ENCODE data around the gene KIF25. TPM values are rescaled to one million over a fixed set of nuclear protein-coding genes. Genes with fewer than 3 reads are reported as not detected.

KIF25 gene
- polyA plus RNA-seq, 2 donors, result 0.05 to 0.10 TPM

GRCh38 chr6:167956983-167957492 is 40.4 kb upstream of the KIF25 start:
- Histone ChIP-seq H3K4me3 (ENCODE audit: low read depth in 1 of 2, low read length in 2 of 2) (no peak overlapping the region), H3K4me1 (ENCODE audit: control insufficient read depth in 2 of 2, insufficient read depth in 2 of 2, low read length in 1 of 2) (peaks cover 0 to under 1% of the 10 kb centered on the region in 2 donors), H3K9me3 (ENCODE audit: control insufficient read depth in 2 of 2, insufficient read depth in 1 of 2, low read depth in 1 of 2, low read length in 1 of 2) (no peaks in the 10 kb centered on the region), H3K36me3 (ENCODE audit: control insufficient read depth in 2 of 2, insufficient read depth in 2 of 2, low read length in 1 of 2) (peaks cover under 1 to 10% of the 10 kb centered on the region in 2 donors), H3K27ac (ENCODE audit: low read depth in 2 of 2, low read length in 1 of 2) (no peak overlapping the region), H3K27me3 (ENCODE audit: control insufficient read depth in 1 of 2, insufficient read depth in 2 of 2, low read length in 2 of 2) (no peaks in the 10 kb centered on the region)
- 92 to 95% methylated on average over 8 of the region's 8 CpGs for WGBS, 2 donors

- H3K27me3 ChIP-seq (ENCODE audit: control insufficient read depth in 1 of 2, insufficient read depth in 2 of 2, low read length in 2 of 2), result no peaks in the 10 kb centered on the region
- H3K36me3 ChIP-seq (ENCODE audit: control insufficient read depth in 2 of 2, insufficient read depth in 2 of 2, low read length in 1 of 2), result peaks cover 0 to 9% of the 10 kb centered on the region in 2 donors
- 85 to 88% methylated on average over 6 of the region's 6 CpGs for WGBS, 2 donors
- no peak overlapping the region for H3K4me3 ChIP-seq (ENCODE audit: low read depth in 1 of 2, low read length in 2 of 2)
- H3K9me3 ChIP-seq (ENCODE audit: control insufficient read depth in 2 of 2, insufficient read depth in 1 of 2, low read depth in 1 of 2, low read length in 1 of 2), result no peaks in the 10 kb centered on the region
- H3K4me1 ChIP-seq (ENCODE audit: control insufficient read depth in 2 of 2, insufficient read depth in 2 of 2, low read length in 1 of 2), result peaks cover 0 to 4% of the 10 kb centered on the region in 2 donors
- H3K27ac ChIP-seq (ENCODE audit: low read depth in 2 of 2, low read length in 1 of 2), result no peak overlapping the region
These were observed 39.8 kb upstream of the KIF25 start for GRCh38 chr6:167957626-167958025.

- 90 to 93% methylated on average over 5 of the region's 5 CpGs for WGBS, 2 donors
- H3K36me3 ChIP-seq (ENCODE audit: control insufficient read depth in 2 of 2, insufficient read depth in 2 of 2, low read length in 1 of 2), result peaks cover under 1 to 12% of the 10 kb centered on the region in 2 donors
- H3K4me1 ChIP-seq (ENCODE audit: control insufficient read depth in 2 of 2, insufficient read depth in 2 of 2, low read length in 1 of 2), result peaks cover 0 to 4% of the 10 kb centered on the region in 2 donors
- no peak overlapping the region for H3K4me3 ChIP-seq (ENCODE audit: low read depth in 1 of 2, low read length in 2 of 2)
- H3K27ac ChIP-seq (ENCODE audit: low read depth in 2 of 2, low read length in 1 of 2), result no peak overlapping the region
- H3K9me3 ChIP-seq (ENCODE audit: control insufficient read depth in 2 of 2, insufficient read depth in 1 of 2, low read depth in 1 of 2, low read length in 1 of 2), result no peaks in the 10 kb centered on the region
- H3K27me3 ChIP-seq (ENCODE audit: control insufficient read depth in 1 of 2, insufficient read depth in 2 of 2, low read length in 2 of 2), result no peaks in the 10 kb centered on the region
These were observed 36.9 kb upstream of the KIF25 start for GRCh38 chr6:167960579-167960978.

- H3K4me1 ChIP-seq (ENCODE audit: control insufficient read depth in 2 of 2, insufficient read depth in 2 of 2, low read length in 1 of 2), result peaks cover 0 to 4% of the 10 kb centered on the region in 2 donors
- H3K4me3 ChIP-seq (ENCODE audit: low read depth in 1 of 2, low read length in 2 of 2), result no peak overlapping the region
- H3K9me3 ChIP-seq (ENCODE audit: control insufficient read depth in 2 of 2, insufficient read depth in 1 of 2, low read depth in 1 of 2, low read length in 1 of 2), result no peaks in the 10 kb centered on the region
- 65 to 72% methylated on average over 5 of the region's 5 CpGs for WGBS, 2 donors
- H3K27me3 ChIP-seq (ENCODE audit: control insufficient read depth in 1 of 2, insufficient read depth in 2 of 2, low read length in 2 of 2), result no peaks in the 10 kb centered on the region
- peaks cover 2 to 12% of the 10 kb centered on the region in 2 donors for H3K36me3 ChIP-seq (ENCODE audit: control insufficient read depth in 2 of 2, insufficient read depth in 2 of 2, low read length in 1 of 2)
- H3K27ac ChIP-seq (ENCODE audit: low read depth in 2 of 2, low read length in 1 of 2), result no peak overlapping the region
These were observed 34.8 kb upstream of the KIF25 start for GRCh38 chr6:167962711-167963110.

- Histone ChIP-seq H3K27me3 (ENCODE audit: control insufficient read depth in 1 of 2, insufficient read depth in 2 of 2, low read length in 2 of 2) (no peaks in the 10 kb centered on the region), H3K27ac (ENCODE audit: low read depth in 2 of 2, low read length in 1 of 2) (no peak overlapping the region), H3K9me3 (ENCODE audit: control insufficient read depth in 2 of 2, insufficient read depth in 1 of 2, low read depth in 1 of 2, low read length in 1 of 2) (no peaks in the 10 kb centered on the region), H3K36me3 (ENCODE audit: control insufficient read depth in 2 of 2, insufficient read depth in 2 of 2, low read length in 1 of 2) (peaks cover 2 to 13% of the 10 kb centered on the region in 2 donors), H3K4me1 (ENCODE audit: control insufficient read depth in 2 of 2, insufficient read depth in 2 of 2, low read length in 1 of 2) (peaks cover 0 to 4% of the 10 kb centered on the region in 2 donors), H3K4me3 (ENCODE audit: low read depth in 1 of 2, low read length in 2 of 2) (no peak overlapping the region)
- WGBS, 2 donors, result 95 to 96% methylated on average over 8 of the region's 8 CpGs
These were observed 33.8 kb upstream of the KIF25 start for GRCh38 chr6:167963589-167964057.

- Histone ChIP-seq H3K27me3 (ENCODE audit: control insufficient read depth in 1 of 2, insufficient read depth in 2 of 2, low read length in 2 of 2) (no peaks in the 10 kb centered on the region), H3K36me3 (ENCODE audit: control insufficient read depth in 2 of 2, insufficient read depth in 2 of 2, low read length in 1 of 2) (peaks cover 2 to 17% of the 10 kb centered on the region in 2 donors), H3K9me3 (ENCODE audit: control insufficient read depth in 2 of 2, insufficient read depth in 1 of 2, low read depth in 1 of 2, low read length in 1 of 2) (no peaks in the 10 kb centered on the region), H3K4me1 (ENCODE audit: control insufficient read depth in 2 of 2, insufficient read depth in 2 of 2, low read length in 1 of 2) (peaks cover 0 to 4% of the 10 kb centered on the region in 2 donors), H3K4me3 (ENCODE audit: low read depth in 1 of 2, low read length in 2 of 2) (no peak overlapping the region), H3K27ac (ENCODE audit: low read depth in 2 of 2, low read length in 1 of 2) (no peak overlapping the region)
- WGBS, 2 donors, result 85 to 88% methylated on average over 39 of the region's 39 CpGs
These were observed 31.6 kb upstream of the KIF25 start for GRCh38 chr6:167965592-167966539.

GRCh38 chr6:167966540-167966905 is 30.9 kb upstream of the KIF25 start:
- no peaks in the 10 kb centered on the region for H3K9me3 ChIP-seq (ENCODE audit: control insufficient read depth in 2 of 2, insufficient read depth in 1 of 2, low read depth in 1 of 2, low read length in 1 of 2)
- no peak overlapping the region for H3K27ac ChIP-seq (ENCODE audit: low read depth in 2 of 2, low read length in 1 of 2)
- H3K27me3 ChIP-seq (ENCODE audit: control insufficient read depth in 1 of 2, insufficient read depth in 2 of 2, low read length in 2 of 2), result no peaks in the 10 kb centered on the region
- WGBS, 2 donors, result 84 to 90% methylated on average over 8 of the region's 8 CpGs
- H3K36me3 ChIP-seq (ENCODE audit: control insufficient read depth in 2 of 2, insufficient read depth in 2 of 2, low read length in 1 of 2), result peaks cover 2 to 17% of the 10 kb centered on the region in 2 donors
- H3K4me3 ChIP-seq (ENCODE audit: low read depth in 1 of 2, low read length in 2 of 2), result no peak overlapping the region
- H3K4me1 ChIP-seq (ENCODE audit: control insufficient read depth in 2 of 2, insufficient read depth in 2 of 2, low read length in 1 of 2), result peaks cover 0 to 4% of the 10 kb centered on the region in 2 donors

- Histone ChIP-seq H3K27ac (ENCODE audit: low read depth in 2 of 2, low read length in 1 of 2) (no peak overlapping the region), H3K36me3 (ENCODE audit: control insufficient read depth in 2 of 2, insufficient read depth in 2 of 2, low read length in 1 of 2) (peaks cover 2 to 21% of the 10 kb centered on the region in 2 donors), H3K9me3 (ENCODE audit: control insufficient read depth in 2 of 2, insufficient read depth in 1 of 2, low read depth in 1 of 2, low read length in 1 of 2) (no peaks in the 10 kb centered on the region), H3K4me1 (ENCODE audit: control insufficient read depth in 2 of 2, insufficient read depth in 2 of 2, low read length in 1 of 2) (no peaks in the 10 kb centered on the region), H3K4me3 (ENCODE audit: low read depth in 1 of 2, low read length in 2 of 2) (no peak overlapping the region), H3K27me3 (ENCODE audit: control insufficient read depth in 1 of 2, insufficient read depth in 2 of 2, low read length in 2 of 2) (no peaks in the 10 kb centered on the region)
- 70 to 78% methylated on average over 6 of the region's 6 CpGs for WGBS, 2 donors
These were observed 29.4 kb upstream of the KIF25 start for GRCh38 chr6:167968091-167968490.

GRCh38 chr6:167970230-167970629 is 27.2 kb upstream of the KIF25 start:
- Histone ChIP-seq H3K27me3 (ENCODE audit: control insufficient read depth in 1 of 2, insufficient read depth in 2 of 2, low read length in 2 of 2) (no peaks in the 10 kb centered on the region), H3K4me1 (ENCODE audit: control insufficient read depth in 2 of 2, insufficient read depth in 2 of 2, low read length in 1 of 2) (no peaks in the 10 kb centered on the region), H3K9me3 (ENCODE audit: control insufficient read depth in 2 of 2, insufficient read depth in 1 of 2, low read depth in 1 of 2, low read length in 1 of 2) (no peaks in the 10 kb centered on the region), H3K36me3 (ENCODE audit: control insufficient read depth in 2 of 2, insufficient read depth in 2 of 2, low read length in 1 of 2) (peaks cover 2 to 22% of the 10 kb centered on the region in 2 donors), H3K4me3 (ENCODE audit: low read depth in 1 of 2, low read length in 2 of 2) (no peak overlapping the region), H3K27ac (ENCODE audit: low read depth in 2 of 2, low read length in 1 of 2) (no peak overlapping the region)
- WGBS, 2 donors, result 89 to 90% methylated on average over 10 of the region's 10 CpGs

Data from esophagus (tissue), 2 donors.